ENCODE results near the gene WDR75.

DNA sequence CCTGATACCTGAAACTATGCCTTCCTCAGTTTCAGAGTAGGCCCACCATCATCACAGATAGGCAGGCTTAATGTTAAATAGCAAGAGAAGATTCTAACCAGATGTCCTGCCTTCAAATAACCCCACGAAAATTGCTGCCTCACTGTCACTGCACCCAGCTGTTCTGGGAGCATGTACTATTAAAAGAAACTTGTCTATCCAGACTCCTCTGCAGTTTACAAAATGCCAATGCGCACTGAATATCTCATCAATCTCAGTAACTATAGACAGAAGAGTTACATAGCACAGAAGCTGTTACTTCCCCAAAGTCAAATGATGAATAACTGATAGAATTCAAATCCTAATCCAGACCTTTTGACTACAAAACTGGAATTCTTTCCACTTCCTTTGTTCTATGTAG lies 43.9 kb downstream of the WDR75 start:
- TF ChIP-seq, protein P1, sequence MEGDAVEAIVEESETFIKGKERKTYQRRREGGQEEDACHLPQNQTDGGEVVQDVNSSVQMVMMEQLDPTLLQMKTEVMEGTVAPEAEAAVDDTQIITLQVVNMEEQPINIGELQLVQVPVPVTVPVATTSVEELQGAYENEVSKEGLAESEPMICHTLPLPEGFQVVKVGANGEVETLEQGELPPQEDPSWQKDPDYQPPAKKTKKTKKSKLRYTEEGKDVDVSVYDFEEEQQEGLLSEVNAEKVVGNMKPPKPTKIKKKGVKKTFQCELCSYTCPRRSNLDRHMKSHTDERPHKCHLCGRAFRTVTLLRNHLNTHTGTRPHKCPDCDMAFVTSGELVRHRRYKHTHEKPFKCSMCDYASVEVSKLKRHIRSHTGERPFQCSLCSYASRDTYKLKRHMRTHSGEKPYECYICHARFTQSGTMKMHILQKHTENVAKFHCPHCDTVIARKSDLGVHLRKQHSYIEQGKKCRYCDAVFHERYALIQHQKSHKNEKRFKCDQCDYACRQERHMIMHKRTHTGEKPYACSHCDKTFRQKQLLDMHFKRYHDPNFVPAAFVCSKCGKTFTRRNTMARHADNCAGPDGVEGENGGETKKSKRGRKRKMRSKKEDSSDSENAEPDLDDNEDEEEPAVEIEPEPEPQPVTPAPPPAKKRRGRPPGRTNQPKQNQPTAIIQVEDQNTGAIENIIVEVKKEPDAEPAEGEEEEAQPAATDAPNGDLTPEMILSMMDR (IDR thresholded peaks at IDR 0.05; ENCODE audit: borderline replicate concordance, extremely low read depth, low read length, poor library complexity, severe bottlenecking): no peak
- no peak for TF ChIP-seq EZH2 (IDR thresholded peaks at IDR 0.05; ENCODE audit: borderline replicate concordance, low read depth, low read length, severe bottlenecking)
